ENCODE measurements around the gene TSPAN18.

GRCh38 chr11:44868455-44869421 is 142.0 kb downstream of the TSPAN18 start:
- TF ChIP-seq EZH2 (IDR thresholded peaks at IDR 0.05; ENCODE audit: borderline replicate concordance, control insufficient read depth, low read depth, low read length) (no peak), POLR2A (IDR thresholded peaks at IDR 0.05; ENCODE audit: low read depth, low read length) (no peak), ZNF274 (IDR thresholded peaks at IDR 0.05; ENCODE audit: insufficient read depth, insufficient read length) (no peak), CTCF (IDR thresholded peaks at IDR 0.05 in 2 of 3, conservative IDR thresholded peaks at IDR 0.05 in 1 of 3; ENCODE audit: control insufficient read depth in 2 of 3, extremely low read depth in 1 of 3, insufficient read depth in 1 of 3, low read depth in 3 of 3, low read length in 3 of 3) (no peak), SIN3A (IDR thresholded peaks at IDR 0.05; ENCODE audit: low read depth, low read length) (no peak), SMC3 (IDR thresholded peaks at IDR 0.05; ENCODE audit: borderline replicate concordance, low read length) (no peak), FOS (IDR thresholded peaks at IDR 0.05; ENCODE audit: borderline replicate concordance, extremely low read depth, insufficient read length) (no peak), MAX (IDR thresholded peaks at IDR 0.05; ENCODE audit: low read depth, low read length) (no peak), SRF (IDR thresholded peaks at IDR 0.05; ENCODE audit: low read depth in 2 of 2, low read length in 2 of 2) (no peak)
